ENCODE results near the gene IL6ST.

- no peak for TF ChIP-seq EZH2phosphoT487 (IDR thresholded peaks at IDR 0.05; ENCODE audit: low read depth)
- TF ChIP-seq, protein P1, sequence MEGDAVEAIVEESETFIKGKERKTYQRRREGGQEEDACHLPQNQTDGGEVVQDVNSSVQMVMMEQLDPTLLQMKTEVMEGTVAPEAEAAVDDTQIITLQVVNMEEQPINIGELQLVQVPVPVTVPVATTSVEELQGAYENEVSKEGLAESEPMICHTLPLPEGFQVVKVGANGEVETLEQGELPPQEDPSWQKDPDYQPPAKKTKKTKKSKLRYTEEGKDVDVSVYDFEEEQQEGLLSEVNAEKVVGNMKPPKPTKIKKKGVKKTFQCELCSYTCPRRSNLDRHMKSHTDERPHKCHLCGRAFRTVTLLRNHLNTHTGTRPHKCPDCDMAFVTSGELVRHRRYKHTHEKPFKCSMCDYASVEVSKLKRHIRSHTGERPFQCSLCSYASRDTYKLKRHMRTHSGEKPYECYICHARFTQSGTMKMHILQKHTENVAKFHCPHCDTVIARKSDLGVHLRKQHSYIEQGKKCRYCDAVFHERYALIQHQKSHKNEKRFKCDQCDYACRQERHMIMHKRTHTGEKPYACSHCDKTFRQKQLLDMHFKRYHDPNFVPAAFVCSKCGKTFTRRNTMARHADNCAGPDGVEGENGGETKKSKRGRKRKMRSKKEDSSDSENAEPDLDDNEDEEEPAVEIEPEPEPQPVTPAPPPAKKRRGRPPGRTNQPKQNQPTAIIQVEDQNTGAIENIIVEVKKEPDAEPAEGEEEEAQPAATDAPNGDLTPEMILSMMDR (IDR thresholded peaks at IDR 0.05; ENCODE audit: low read depth, low read length), result no peak
These were observed 76.4 kb downstream of the IL6ST start for GRCh38 chr5:55918087-55919035.
